Sigmoid colon (tissue), 4 donors: ENCODE measurements around the gene CREB3L4.

ENCODE experiments used
- CTCF ChIP-seq, 4 experiments: fragments of 450-650 bp in 3 of 4; fragments of 200-600 bp in 1 of 4; IDR thresholded peaks; one replicate each; pipeline ENCODE4 v1.5.1; 2016 to 2019; ENCODE audit warnings: antibody characterized with exemption in 4 of 4, mild to moderate bottlenecking in 3 of 4, moderate library complexity in 2 of 4
- EP300 ChIP-seq, 4 donors: sonication (generic); formaldehyde crosslinking; IDR thresholded peaks; one replicate each; pipeline ENCODE4 v1.6.1; 2017; ENCODE audit warnings: antibody characterized with exemption in 4 of 4
- POLR2A ChIP-seq, 2 donors: fragments of 450-650 bp; IDR thresholded peaks; one replicate each; pipeline ENCODE4 v1.6.1; 2016; ENCODE audit warnings: antibody characterized with exemption in 2 of 2, mild to moderate bottlenecking in 2 of 2, moderate library complexity in 2 of 2

- TF ChIP-seq CTCF (IDR thresholded peaks at IDR 0.05), result no peak
- TF ChIP-seq POLR2A (IDR thresholded peaks at IDR 0.05), result no peak
- no peak for TF ChIP-seq EP300 (IDR thresholded peaks at IDR 0.05)
Observed at GRCh38 chr1:154019269-154019668, 51.6 kb downstream of the CREB3L4 start.
